ENCODE data around the gene RPL10L. TPM values are rescaled to one million over a fixed set of nuclear protein-coding genes. Genes with fewer than 3 reads are reported as not detected.

RPL10L gene
- total and polyA plus RNA-seq, 2 donors (not counting 1 experiment from before 2014, with no cell fraction given), result not detected

- Histone ChIP-seq H2AFZ (ENCODE audit: insufficient read depth, low read depth, low read length, poor library complexity, severe bottlenecking) (no peak overlapping the region), H3K9me3 (ENCODE audit: control extremely low read depth in 1 of 3, control insufficient read depth in 2 of 3, insufficient read depth in 1 of 3, low read length in 2 of 3) (peaks cover 1 to 10% (median 4%) of the 10 kb centered on the region in 3 donors), H3K36me3 (replicated peaks in 1 of 2; ENCODE audit: control extremely low read depth in 1 of 2, control insufficient read depth in 1 of 2, extremely low read depth in 1 of 2, insufficient read depth in 2 of 2, low read length in 1 of 2) (no peaks in the 10 kb centered on the region), H3K27me3 (replicated peaks in 1 of 4; ENCODE audit: control extremely low read depth in 1 of 4, control insufficient read depth in 3 of 4, insufficient read depth in 4 of 4, low read length in 3 of 4) (no peaks in the 10 kb centered on the region), H3K4me3 (ENCODE audit: control extremely low read depth in 1 of 5, extremely low read depth in 1 of 5, insufficient read depth in 1 of 5, low read depth in 2 of 5, low read length in 4 of 5) (no peak overlapping the region), H3K79me2 (ENCODE audit: control insufficient read depth, insufficient read depth, low read length) (no peaks in the 10 kb centered on the region), H3K9ac (ENCODE audit: low read length) (no peak overlapping the region), H3K4me2 (replicated peaks; ENCODE audit: low read depth, low read length, poor library complexity, severe bottlenecking) (no peak overlapping the region), H4K20me1 (ENCODE audit: control insufficient read depth, insufficient read depth, low read length, poor library complexity, severe bottlenecking) (no peaks in the 10 kb centered on the region), H3K4me1 (ENCODE audit: control insufficient read depth in 2 of 2, insufficient read depth in 2 of 2, low read length in 2 of 2) (no peaks in the 10 kb centered on the region), H3K27ac (ENCODE audit: low read length in 2 of 2) (no peak overlapping the region)
- peaks cover 8% of the 10 kb centered on the region for H3K9me3 Mint-ChIP-seq (ENCODE audit: insufficient read depth)
- WGBS (ENCODE audit: insufficient coverage), result 92% methylated on average over 4 of the region's 4 CpGs
- no peaks in the 10 kb centered on the region for H3K4me1 Mint-ChIP-seq
- ATAC-seq (ENCODE audit: low read depth) (no peak), DNase-seq (no peak)
- no peak overlapping the region for H3K4me3 Mint-ChIP-seq
- CTCF ChIA-PET, result no interaction called here
- TF ChIP-seq EZH2 (IDR thresholded peaks at IDR 0.05; ENCODE audit: borderline replicate concordance, insufficient read depth, low read depth, low read length, poor library complexity, severe bottlenecking), result no peak
- TF ChIP-seq, protein P1, sequence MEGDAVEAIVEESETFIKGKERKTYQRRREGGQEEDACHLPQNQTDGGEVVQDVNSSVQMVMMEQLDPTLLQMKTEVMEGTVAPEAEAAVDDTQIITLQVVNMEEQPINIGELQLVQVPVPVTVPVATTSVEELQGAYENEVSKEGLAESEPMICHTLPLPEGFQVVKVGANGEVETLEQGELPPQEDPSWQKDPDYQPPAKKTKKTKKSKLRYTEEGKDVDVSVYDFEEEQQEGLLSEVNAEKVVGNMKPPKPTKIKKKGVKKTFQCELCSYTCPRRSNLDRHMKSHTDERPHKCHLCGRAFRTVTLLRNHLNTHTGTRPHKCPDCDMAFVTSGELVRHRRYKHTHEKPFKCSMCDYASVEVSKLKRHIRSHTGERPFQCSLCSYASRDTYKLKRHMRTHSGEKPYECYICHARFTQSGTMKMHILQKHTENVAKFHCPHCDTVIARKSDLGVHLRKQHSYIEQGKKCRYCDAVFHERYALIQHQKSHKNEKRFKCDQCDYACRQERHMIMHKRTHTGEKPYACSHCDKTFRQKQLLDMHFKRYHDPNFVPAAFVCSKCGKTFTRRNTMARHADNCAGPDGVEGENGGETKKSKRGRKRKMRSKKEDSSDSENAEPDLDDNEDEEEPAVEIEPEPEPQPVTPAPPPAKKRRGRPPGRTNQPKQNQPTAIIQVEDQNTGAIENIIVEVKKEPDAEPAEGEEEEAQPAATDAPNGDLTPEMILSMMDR (IDR thresholded peaks at IDR 0.05), result no peak
- H3K27me3 Mint-ChIP-seq, result no peaks in the 10 kb centered on the region
- POLR2A ChIA-PET, result no interaction called here
- intact Hi-C loops (cut with micrococcal nuclease), result no loop called here
- H3K27ac Mint-ChIP-seq, result no peak overlapping the region
Observed at GRCh38 chr14:46686652-46687051, 35.1 kb upstream of the RPL10L start.

DNA sequence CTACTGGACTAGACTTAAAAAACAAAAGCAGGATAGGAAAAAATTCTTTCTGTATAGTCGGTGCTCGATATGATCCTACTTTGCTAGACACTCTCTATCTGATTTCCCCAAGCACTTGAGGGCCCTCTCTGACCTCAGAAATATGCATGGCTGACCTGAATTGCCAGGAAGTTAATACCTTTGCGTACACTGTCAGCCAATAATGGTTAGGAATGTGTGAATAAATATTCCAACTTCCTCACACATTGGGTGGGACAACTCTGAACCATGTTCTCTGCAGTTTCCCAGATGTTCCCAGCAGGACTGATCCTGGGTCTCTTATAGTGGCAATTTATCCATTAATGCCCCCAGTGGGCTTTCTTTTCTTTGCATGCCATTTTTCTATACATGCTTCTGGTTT lies 20.5 kb upstream of the RPL10L start:
- no peak overlapping the region for H2AFZ ChIP-seq (ENCODE audit: insufficient read depth, low read depth, low read length, poor library complexity, severe bottlenecking)
- no peaks in the 10 kb centered on the region for H3K9me3 ChIP-seq (ENCODE audit: control extremely low read depth in 1 of 3, control insufficient read depth in 2 of 3, insufficient read depth in 1 of 3, low read length in 2 of 3)
- ATAC-seq (ENCODE audit: low read depth) (no peak), DNase-seq (no peak)
- H3K4me3 ChIP-seq (ENCODE audit: control extremely low read depth in 1 of 5, extremely low read depth in 1 of 5, insufficient read depth in 1 of 5, low read depth in 2 of 5, low read length in 4 of 5), result no peak overlapping the region
- Mint-ChIP-seq H3K9me3 (ENCODE audit: insufficient read depth) (peaks cover 9% of the 10 kb centered on the region), H3K27me3 (no peaks in the 10 kb centered on the region), H3K4me1 (no peaks in the 10 kb centered on the region), H3K4me3 (no peak overlapping the region), H3K27ac (no peak overlapping the region)
- H3K27me3 ChIP-seq (replicated peaks in 1 of 4; ENCODE audit: control extremely low read depth in 1 of 4, control insufficient read depth in 3 of 4, insufficient read depth in 4 of 4, low read length in 3 of 4), result no peaks in the 10 kb centered on the region
- intact Hi-C loops (cut with micrococcal nuclease), result no loop called here
- H3K9ac ChIP-seq (ENCODE audit: low read length), result no peak overlapping the region
- 100% methylated on average over 2 of the region's 3 CpGs for WGBS (ENCODE audit: insufficient coverage)
- no peak for TF ChIP-seq EZH2 (IDR thresholded peaks at IDR 0.05; ENCODE audit: borderline replicate concordance, insufficient read depth, low read depth, low read length, poor library complexity, severe bottlenecking)
- TF ChIP-seq, protein P1 (IDR thresholded peaks at IDR 0.05), result no peak
- ChIA-PET CTCF (no interaction called here), POLR2A (no interaction called here)
- no peaks in the 10 kb centered on the region for H3K36me3 ChIP-seq (replicated peaks in 1 of 2; ENCODE audit: control extremely low read depth in 1 of 2, control insufficient read depth in 1 of 2, extremely low read depth in 1 of 2, insufficient read depth in 2 of 2, low read length in 1 of 2)
- no peaks in the 10 kb centered on the region for H3K4me1 ChIP-seq (ENCODE audit: control insufficient read depth in 2 of 2, insufficient read depth in 2 of 2, low read length in 2 of 2)
- no peaks in the 10 kb centered on the region for H3K79me2 ChIP-seq (ENCODE audit: control insufficient read depth, insufficient read depth, low read length)
- H4K20me1 ChIP-seq (ENCODE audit: control insufficient read depth, insufficient read depth, low read length, poor library complexity, severe bottlenecking), result no peaks in the 10 kb centered on the region
- H3K4me2 ChIP-seq (replicated peaks; ENCODE audit: low read depth, low read length, poor library complexity, severe bottlenecking), result no peak overlapping the region
- no peak overlapping the region for H3K27ac ChIP-seq (ENCODE audit: low read length in 2 of 2)
